Chondrocyte (in vitro differentiated cells): Measurements from ENCODE around the gene HSPB2. TPM values are rescaled to one million over a fixed set of nuclear protein-coding genes. Genes with fewer than 3 reads are reported as not detected.

Experiments used
- DNase-seq: peaks from one replicate; pipeline ENCODE4 v3.0.0; 2021; ENCODE audit warnings: mixed read lengths, low spot score
- H3K27ac Mint-ChIP-seq: one replicate; pipeline ENCODE4 v1.8.0; 2021; ENCODE audit warnings: mild to moderate bottlenecking, moderate library complexity, mixed read lengths; ENCODE audit not compliant: unreplicated experiment
- H3K27me3 Mint-ChIP-seq: 2 replicates; pipeline ENCODE4 v1.8.0; 2021; ENCODE audit warnings: low read depth, mixed read lengths
- H3K36me3 Mint-ChIP-seq: 2 replicates; pipeline ENCODE4 v1.8.0; 2021; ENCODE audit warnings: low read depth, mixed read lengths
- H3K4me1 Mint-ChIP-seq: 2 replicates; pipeline ENCODE4 v1.8.0; 2021; ENCODE audit warnings: low read depth, mild to moderate bottlenecking, mixed read lengths
- H3K4me3 Mint-ChIP-seq: one replicate; pipeline ENCODE4 v1.8.0; 2021; ENCODE audit warnings: mild to moderate bottlenecking, moderate library complexity, mixed read lengths; ENCODE audit not compliant: unreplicated experiment
- H3K9me3 Mint-ChIP-seq: 2 replicates; pipeline ENCODE4 v1.8.0; 2021; ENCODE audit warnings: low read depth, mixed read lengths
- CTCF ChIP-seq: fragments of 200-600 bp; sonication (generic); IDR thresholded peaks from 2 replicates; pipeline ENCODE4 v1.5.0; 2021; ENCODE audit warnings: antibody characterized with exemption, mild to moderate bottlenecking, moderate library complexity
- total RNA-seq: library from RNA; stranded (reverse); gene quantifications from 3 replicates; pipeline ENCODE4 v1.2.1, GENCODE V29; 2021

The HSPB2 gene
- total RNA-seq, 1 donor from 2014 or later: 2.4 TPM

GRCh38 chr11:111938687-111939160 lies 26.2 kb downstream of the HSPB2 start:
- no peak for DNase-seq
- H3K36me3 Mint-ChIP-seq: no peaks in the 10 kb centered on the region
- peaks cover 81% of the 10 kb centered on the region for H3K4me1 Mint-ChIP-seq
- no peak for TF ChIP-seq CTCF
- no peaks in the 10 kb centered on the region for H3K27me3 Mint-ChIP-seq
- no peaks in the 10 kb centered on the region for H3K9me3 Mint-ChIP-seq
- peak overlapping the region; percentile 71 for H3K4me3 Mint-ChIP-seq
- peak overlapping the region; percentile 92 for H3K27ac Mint-ChIP-seq

- Mint-ChIP-seq H3K9me3 (no peaks in the 10 kb centered on the region), H3K4me3 (no peak overlapping the region), H3K4me1 (peaks cover 90% of the 10 kb centered on the region)
Measured at GRCh38 chr11:111939836-111940604, 27.5 kb downstream of the HSPB2 start.

GRCh38 chr11:111941963-111942362 lies 29.4 kb downstream of the HSPB2 start:
- Mint-ChIP-seq H3K27ac (peak overlapping the region; percentile 99), H3K4me1 (peaks cover 88% of the 10 kb centered on the region), H3K4me3 (no peak overlapping the region), H3K36me3 (no peaks in the 10 kb centered on the region), H3K27me3 (no peaks in the 10 kb centered on the region), H3K9me3 (no peaks in the 10 kb centered on the region)
- no peak for TF ChIP-seq CTCF
- no peak for DNase-seq

More at GRCh38 chr11:111939836-111940604, 27.5 kb downstream of the HSPB2 start:
- no peak for DNase-seq
- Mint-ChIP-seq H3K27me3 (no peaks in the 10 kb centered on the region), H3K27ac (peak overlapping the region; percentile 69), H3K36me3 (no peaks in the 10 kb centered on the region)
- TF ChIP-seq CTCF: no peak

- no peak overlapping the region for H3K4me3 Mint-ChIP-seq
- DNase-seq: no peak
- peak overlapping the region; percentile 99 for H3K27ac Mint-ChIP-seq
- TF ChIP-seq CTCF: no peak
- H3K9me3 Mint-ChIP-seq: no peaks in the 10 kb centered on the region
- H3K4me1 Mint-ChIP-seq: peaks cover 82% of the 10 kb centered on the region
- no peaks in the 10 kb centered on the region for H3K36me3 Mint-ChIP-seq
- no peaks in the 10 kb centered on the region for H3K27me3 Mint-ChIP-seq
Measured at GRCh38 chr11:111942829-111943228, 30.3 kb downstream of the HSPB2 start.

- no peak overlapping the region for H3K4me3 Mint-ChIP-seq
- H3K36me3 Mint-ChIP-seq: no peaks in the 10 kb centered on the region
- peaks cover 69% of the 10 kb centered on the region for H3K4me1 Mint-ChIP-seq
- no peaks in the 10 kb centered on the region for H3K9me3 Mint-ChIP-seq
- H3K27me3 Mint-ChIP-seq: no peaks in the 10 kb centered on the region
- peak overlapping the region; percentile 99 for H3K27ac Mint-ChIP-seq
- no peak for DNase-seq
- no peak for TF ChIP-seq CTCF
Measured at GRCh38 chr11:111944139-111944538, 31.6 kb downstream of the HSPB2 start.
